NB4 (cell line): ENCODE data around the gene RHEBL1.

Experiments
- DNase-seq: peaks from one replicate; pipeline ENCODE4 v3.0.0; 2010; ENCODE audit warnings: low read depth
- H3K4me3 ChIP-seq: one replicate; pipeline ENCODE4 v1.5.1; 2011; ENCODE audit warnings: mild to moderate bottlenecking, low read depth, low read length, moderate library complexity
- MYC ChIP-seq: IDR thresholded peaks from 2 replicates; pipeline ENCODE4 v1.6.1; 2011; ENCODE audit warnings: low read depth, low read length
- POLR2A ChIP-seq: IDR thresholded peaks from 2 replicates; pipeline ENCODE4 v1.6.1; 2011; ENCODE audit warnings: mild to moderate bottlenecking; ENCODE audit not compliant: insufficient read length; ENCODE audit errors: extremely low read depth
- TF ChIP-seq, protein P1 (sequence below): IDR thresholded peaks from one replicate; pipeline ENCODE4 v1.5.1; 2012; ENCODE audit warnings: low read depth, low read length
- TF ChIP-seq, protein P2 (sequence below): IDR thresholded peaks from 2 replicates; pipeline ENCODE4 v1.6.1; 2011; ENCODE audit warnings: low read depth, low read length

Gene RHEBL1

DNA sequence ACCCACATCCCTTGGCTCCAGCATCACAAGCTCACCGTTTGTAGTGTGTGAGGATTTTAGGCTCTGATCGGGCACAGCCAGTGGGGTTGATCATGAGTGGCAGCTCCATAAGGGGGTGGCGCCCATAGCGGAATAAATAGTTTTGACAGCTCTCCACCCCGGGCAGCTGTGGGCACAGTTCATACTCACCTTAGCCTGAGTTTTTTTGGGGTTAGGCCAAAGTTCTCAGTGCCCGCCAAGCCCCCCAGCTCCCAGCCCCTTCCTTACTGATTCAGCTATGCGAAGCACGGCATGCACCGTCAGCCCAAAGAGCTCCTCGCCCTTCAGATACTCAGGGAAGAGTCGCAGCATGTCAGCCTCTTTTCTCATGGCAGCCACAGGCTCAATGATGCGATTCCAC lies 45.2 kb downstream of the RHEBL1 start:
- TF ChIP-seq POLR2A (no peak), MYC (no peak)
- TF ChIP-seq, protein P1, sequence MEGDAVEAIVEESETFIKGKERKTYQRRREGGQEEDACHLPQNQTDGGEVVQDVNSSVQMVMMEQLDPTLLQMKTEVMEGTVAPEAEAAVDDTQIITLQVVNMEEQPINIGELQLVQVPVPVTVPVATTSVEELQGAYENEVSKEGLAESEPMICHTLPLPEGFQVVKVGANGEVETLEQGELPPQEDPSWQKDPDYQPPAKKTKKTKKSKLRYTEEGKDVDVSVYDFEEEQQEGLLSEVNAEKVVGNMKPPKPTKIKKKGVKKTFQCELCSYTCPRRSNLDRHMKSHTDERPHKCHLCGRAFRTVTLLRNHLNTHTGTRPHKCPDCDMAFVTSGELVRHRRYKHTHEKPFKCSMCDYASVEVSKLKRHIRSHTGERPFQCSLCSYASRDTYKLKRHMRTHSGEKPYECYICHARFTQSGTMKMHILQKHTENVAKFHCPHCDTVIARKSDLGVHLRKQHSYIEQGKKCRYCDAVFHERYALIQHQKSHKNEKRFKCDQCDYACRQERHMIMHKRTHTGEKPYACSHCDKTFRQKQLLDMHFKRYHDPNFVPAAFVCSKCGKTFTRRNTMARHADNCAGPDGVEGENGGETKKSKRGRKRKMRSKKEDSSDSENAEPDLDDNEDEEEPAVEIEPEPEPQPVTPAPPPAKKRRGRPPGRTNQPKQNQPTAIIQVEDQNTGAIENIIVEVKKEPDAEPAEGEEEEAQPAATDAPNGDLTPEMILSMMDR, result no peak
- TF ChIP-seq, protein P2, sequence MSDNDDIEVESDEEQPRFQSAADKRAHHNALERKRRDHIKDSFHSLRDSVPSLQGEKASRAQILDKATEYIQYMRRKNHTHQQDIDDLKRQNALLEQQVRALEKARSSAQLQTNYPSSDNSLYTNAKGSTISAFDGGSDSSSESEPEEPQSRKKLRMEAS, result no peak
- DNase-seq, result no peak
- no peak overlapping the region for H3K4me3 ChIP-seq

DNA sequence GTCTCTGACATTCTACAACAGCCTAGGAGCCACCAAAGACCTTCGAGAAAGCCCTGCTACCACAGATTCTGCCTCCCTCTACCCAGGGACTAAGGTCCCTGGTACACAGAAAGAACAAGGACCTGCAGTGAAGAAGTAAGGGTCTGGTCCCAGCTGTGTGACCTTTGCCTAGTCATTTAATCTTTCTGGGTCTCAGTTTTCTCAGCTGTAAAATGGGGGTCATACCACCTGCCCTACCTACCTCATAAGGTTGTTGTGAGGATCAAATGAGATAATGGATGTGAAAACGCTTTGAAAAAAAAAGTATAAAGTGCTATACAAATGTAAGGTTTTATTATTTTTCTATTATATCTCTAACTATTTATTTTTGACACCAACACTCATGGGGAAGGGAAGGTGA lies 46.0 kb downstream of the RHEBL1 start:
- TF ChIP-seq, protein P2, result no peak
- no peak for TF ChIP-seq POLR2A
- no peak for TF ChIP-seq MYC
- TF ChIP-seq, protein P1, result no peak
- no peak overlapping the region for H3K4me3 ChIP-seq
- DNase-seq, result no peak

DNA sequence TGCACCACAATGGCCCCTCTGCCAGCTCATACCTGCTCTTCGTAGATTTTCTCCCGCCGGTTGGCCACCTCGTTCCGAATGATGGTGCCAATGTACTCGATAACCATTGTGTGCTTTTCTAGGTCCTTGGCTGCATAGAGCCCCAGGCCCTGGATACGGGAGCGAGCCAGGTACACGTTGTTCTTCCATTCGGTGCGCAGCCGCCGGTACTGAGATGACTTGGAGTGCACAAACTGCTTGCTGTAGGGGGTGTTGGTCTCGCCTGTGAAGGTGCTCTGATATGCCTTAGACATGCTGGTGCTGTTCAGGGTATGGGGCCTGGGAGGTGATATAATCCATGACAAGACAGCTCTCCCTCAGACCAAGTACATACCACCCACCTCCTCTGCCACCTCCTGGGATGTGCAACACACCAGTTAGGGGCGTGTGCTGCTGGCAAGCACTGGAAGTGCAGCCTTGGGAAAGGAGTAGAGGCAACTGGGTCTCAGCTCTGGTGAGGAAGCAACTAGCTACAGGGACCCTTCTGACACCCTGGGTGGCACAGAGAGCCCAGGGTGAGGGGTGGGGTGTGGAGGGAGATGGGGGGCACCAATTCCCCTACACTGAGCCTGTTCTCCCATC lies 47.1 kb downstream of the RHEBL1 start:
- TF ChIP-seq, protein P1, result no peak
- TF ChIP-seq POLR2A (no peak), MYC (no peak)
- TF ChIP-seq, protein P2, result no peak
- DNase-seq, result no peak
- H3K4me3 ChIP-seq, result no peak overlapping the region

DNA sequence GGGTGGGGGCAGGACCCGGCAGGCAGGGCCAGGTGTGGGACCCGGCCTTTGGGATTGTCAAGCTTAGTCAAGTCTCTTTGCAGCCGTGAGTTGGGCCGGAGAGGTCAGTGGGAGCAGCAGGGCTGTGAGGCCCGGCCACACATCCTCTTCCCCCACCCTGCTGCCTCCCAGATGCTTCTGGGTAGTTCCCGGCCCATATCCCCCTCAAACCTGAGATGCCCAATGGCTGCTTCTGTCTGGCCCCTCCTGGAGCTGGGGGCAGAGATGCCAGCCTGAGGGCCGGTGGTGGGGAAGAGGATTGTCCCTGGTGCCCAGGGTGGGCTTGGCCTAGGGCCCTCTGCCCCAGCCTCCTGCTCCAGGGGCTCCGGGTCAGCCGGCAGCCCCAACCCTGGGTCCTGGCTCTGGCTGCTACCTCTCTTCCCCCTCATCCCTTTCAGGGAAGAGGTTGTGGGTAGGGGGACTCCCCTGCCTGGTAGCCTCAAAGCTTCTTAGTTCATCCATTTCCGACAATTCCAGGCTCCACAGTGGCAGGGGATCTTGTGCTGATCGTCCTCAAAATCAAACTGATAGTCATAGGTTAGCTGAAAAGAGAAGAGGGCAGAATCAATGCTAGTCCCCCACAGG lies 48.4 kb downstream of the RHEBL1 start:
- no peak for DNase-seq
- H3K4me3 ChIP-seq, result no peak overlapping the region
- TF ChIP-seq, protein P1, result no peak
- TF ChIP-seq POLR2A, result no peak
- TF ChIP-seq, protein P2, result no peak
- no peak for TF ChIP-seq MYC

DNA sequence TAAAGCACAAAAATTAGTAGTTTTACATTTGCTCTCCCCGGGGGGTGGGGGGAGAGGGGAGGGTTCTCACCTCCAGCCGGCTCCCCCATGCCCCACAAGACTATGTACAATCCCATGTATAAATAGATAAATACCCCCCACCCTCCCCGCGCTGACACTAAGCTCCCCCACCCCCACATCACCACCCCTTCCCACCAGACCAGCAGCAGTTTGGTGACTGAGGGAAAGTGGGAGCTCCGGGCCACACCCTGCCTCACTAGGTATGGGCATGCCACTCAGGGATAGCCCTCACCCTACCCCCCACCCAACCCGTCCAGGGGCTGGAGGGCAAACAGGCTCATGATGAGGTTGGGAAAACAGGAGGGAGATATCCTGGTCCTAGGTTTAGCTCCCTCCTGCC lies 49.3 kb downstream of the RHEBL1 start:
- DNase-seq, result no peak
- TF ChIP-seq, protein P1, result no peak
- TF ChIP-seq MYC, result no peak
- TF ChIP-seq POLR2A, result no peak
- TF ChIP-seq, protein P2, result no peak
- no peak overlapping the region for H3K4me3 ChIP-seq
